Measurements from ENCODE around the gene FBLN2.

GRCh38 chr3:13541691-13542090 is 7.2 kb upstream of the FBLN2 start:
- TF ChIP-seq CTCF (IDR thresholded peaks at IDR 0.05 in 2 of 3, conservative IDR thresholded peaks at IDR 0.05 in 1 of 3; ENCODE audit: borderline replicate concordance in 1 of 3, insufficient read depth in 1 of 3, low read depth in 2 of 3, low read length in 2 of 3), result no peak
- TF ChIP-seq POLR2A (IDR thresholded peaks at IDR 0.05; ENCODE audit: borderline replicate concordance, extremely low read depth, insufficient read depth, insufficient read length), result no peak
- TF ChIP-seq YY1 (IDR thresholded peaks at IDR 0.05; ENCODE audit: extremely low read depth, insufficient replicate concordance, low read depth, low read length), result no peak
- TF ChIP-seq FOSL1 (IDR thresholded peaks at IDR 0.05; ENCODE audit: low read depth), result no peak
- no peak for TF ChIP-seq POLR2AphosphoS5 (IDR thresholded peaks at IDR 0.05; ENCODE audit: low read depth, low read length)
- TF ChIP-seq ZBTB33 (IDR thresholded peaks at IDR 0.05; ENCODE audit: extremely low read depth, insufficient replicate concordance, low read length), result no peak
- no peak for TF ChIP-seq SP1 (IDR thresholded peaks at IDR 0.05; ENCODE audit: low read depth)
- no peak for TF ChIP-seq EGR1 (IDR thresholded peaks at IDR 0.05; ENCODE audit: low read depth)
- no peak for TF ChIP-seq ZNF274 (IDR thresholded peaks at IDR 0.05; ENCODE audit: low read depth, low read length)
- no peak for TF ChIP-seq EZH2 (IDR thresholded peaks at IDR 0.05)

Data from HCT116 (cell line).